Measurements from ENCODE around the gene STH. TPM values are rescaled to one million over a fixed set of nuclear protein-coding genes. Genes with fewer than 3 reads are reported as not detected.

STH gene
- total and polyA plus RNA-seq, 9 of the 15 experiments (the other 6 are each of a cell fraction or from before 2014, with no cell fraction given), result not detected

- 97% methylated on average over 16 of the region's 16 CpGs for WGBS (ENCODE audit: insufficient coverage, low coverage, missing lambda C conversion rate)
- peaks cover 87% of the 10 kb centered on the region for H3K36me3 ChIP-seq (ENCODE audit: control insufficient read depth, insufficient read depth, low read length)
- H3K9me1 ChIP-seq (ENCODE audit: control insufficient read depth, insufficient read depth, low read length), result no peaks in the 10 kb centered on the region
- no peak overlapping the region for H3K4me2 ChIP-seq (ENCODE audit: insufficient read depth, low read length)
- H4K20me1 ChIP-seq (replicated peaks; ENCODE audit: control insufficient read depth, insufficient read depth, low read length), result no peaks in the 10 kb centered on the region
- no TSS peak for BruUV-seq (replicated peaks)
- H3K9me3 ChIP-seq (replicated peaks; ENCODE audit: control insufficient read depth, insufficient read depth, low read depth, low read length), result no peaks in the 10 kb centered on the region
- FAIRE-seq (no peak), ATAC-seq (no peak), DNase-seq (ENCODE audit: extremely low read depth in 1 of 4, low spot score in 3 of 4) (no peak)
- no peaks in the 10 kb centered on the region for H3K79me2 ChIP-seq (ENCODE audit: control insufficient read depth, insufficient read depth, low read length)
- H3K27me3 ChIP-seq (ENCODE audit: control insufficient read depth in 2 of 2, insufficient read depth in 2 of 2, low read length in 2 of 2), result no peaks in the 10 kb centered on the region
- peaks cover 0 to 3% of the 10 kb centered on the region in 2 experiments; a peak in 2 of 5 replicates for H3K4me1 ChIP-seq (replicated peaks in 1 of 2; ENCODE audit: control insufficient read depth in 2 of 2, insufficient read depth in 2 of 2, low read length in 2 of 2)
- peak; percentile 51; the same call in 1 of the 2 replicates for TF ChIP-seq POLR2G (IDR thresholded peaks at IDR 0.05; ENCODE audit: low read depth, low read length)
- peak; percentile 89 for TF ChIP-seq RBM22 (IDR thresholded peaks at IDR 0.05; ENCODE audit: low read depth, low read length, poor library complexity, severe bottlenecking)
- no peak for TF ChIP-seq FOXK2 (conservative IDR thresholded peaks at IDR 0.05 in 1 of 2, IDR thresholded peaks at IDR 0.05 in 1 of 2; ENCODE audit: low read depth in 2 of 2)
- no peak for TF ChIP-seq U2AF2 (optimal IDR thresholded peaks at IDR 0.05; ENCODE audit: low read depth, low read length)
- no peak overlapping the region for H3K27ac ChIP-seq (ENCODE audit: extremely low read depth, low read depth, low read length)
- H3K4me3 ChIP-seq, result no peak overlapping the region
- ChIA-PET POLR2A (interaction anchor here (0.8 kb wide), 1 partner anchor 18 kb away, joined by 5 read pairs; no protein-coding TSS in a partner anchor), CTCF (ENCODE audit: low intra/inter-chr PET ratio) (no interaction called here)
- intact Hi-C loops (cut with micrococcal nuclease) (no loop called here), in situ Hi-C loops (cut with MboI) (no loop called here)
- H3K9ac ChIP-seq (ENCODE audit: insufficient read depth in 1 of 2, low read depth in 2 of 2, low read length in 2 of 2), result no peak overlapping the region
- no peak overlapping the region for H2AFZ ChIP-seq (ENCODE audit: low read depth, low read length)
Measured at GRCh38 chr17:46031440-46031839, 32.4 kb downstream of the STH start.

GRCh38 chr17:46031920-46032319, 32.9 kb downstream of the STH start:
- Histone ChIP-seq H2AFZ (ENCODE audit: low read depth, low read length) (no peak overlapping the region), H3K27me3 (ENCODE audit: control insufficient read depth in 2 of 2, insufficient read depth in 2 of 2, low read length in 2 of 2) (no peaks in the 10 kb centered on the region), H3K4me2 (ENCODE audit: insufficient read depth, low read length) (no peak overlapping the region), H4K20me1 (replicated peaks; ENCODE audit: control insufficient read depth, insufficient read depth, low read length) (no peaks in the 10 kb centered on the region), H3K9ac (ENCODE audit: insufficient read depth in 1 of 2, low read depth in 2 of 2, low read length in 2 of 2) (no peak overlapping the region), H3K9me1 (ENCODE audit: control insufficient read depth, insufficient read depth, low read length) (no peaks in the 10 kb centered on the region), H3K9me3 (replicated peaks; ENCODE audit: control insufficient read depth, insufficient read depth, low read depth, low read length) (no peaks in the 10 kb centered on the region), H3K4me3 (no peak overlapping the region), H3K27ac (ENCODE audit: extremely low read depth, low read depth, low read length) (no peak overlapping the region), H3K79me2 (ENCODE audit: control insufficient read depth, insufficient read depth, low read length) (no peaks in the 10 kb centered on the region), H3K36me3 (ENCODE audit: control insufficient read depth, insufficient read depth, low read length) (peaks cover 91% of the 10 kb centered on the region), H3K4me1 (replicated peaks in 1 of 2; ENCODE audit: control insufficient read depth in 2 of 2, insufficient read depth in 2 of 2, low read length in 2 of 2) (peaks cover 0 to 3% of the 10 kb centered on the region in 2 experiments; a peak in 2 of 5 replicates)
- DNase-seq (ENCODE audit: extremely low read depth in 1 of 4, low spot score in 3 of 4), result no peak
- whole genome bisulfite sequencing (ENCODE audit: insufficient coverage, low coverage, missing lambda C conversion rate), result 87% methylated on average over 8 of the region's 8 CpGs
- intact Hi-C loops (cut with micrococcal nuclease) (no loop called here), in situ Hi-C loops (cut with MboI) (no loop called here)
- no peak for ATAC-seq
- ChIA-PET CTCF (ENCODE audit: low intra/inter-chr PET ratio) (interaction anchor here (0.8 kb wide), 1 partner anchor 162 kb away, joined by 3 read pairs; no protein-coding TSS in a partner anchor), POLR2A (interaction anchor here (1.1 to 1.2 kb wide), 2 partner anchors 18 to 45 kb away, joined by 3 read pairs; no protein-coding TSS in a partner anchor)
- FAIRE-seq, result no peak
- BruUV-seq (replicated peaks), result no TSS peak
- TF ChIP-seq CBX8 (IDR thresholded peaks at IDR 0.05; ENCODE audit: borderline replicate concordance, extremely low read depth, low read depth, low read length, poor library complexity, severe bottlenecking) (no peak), ZBTB11 (CRISPR knock-in tag; IDR thresholded peaks at IDR 0.05) (no peak), ZBTB5 (IDR thresholded peaks at IDR 0.05) (no peak), CBX3 (IDR thresholded peaks at IDR 0.05; ENCODE audit: borderline replicate concordance in 1 of 2, low read length in 2 of 2) (no peak), RHOXF2B (CRISPR knock-in tag; conservative IDR thresholded peaks at IDR 0.05) (no peak)

All from K562 (cell line).